A549 (cell line): ENCODE results near the gene FBXO5.

Experiments
- CHD4 ChIP-seq: fragments of 200-600 bp; sonication (generic); IDR thresholded peaks from 2 replicates; pipeline ENCODE4 v1.6.1; 2016; ENCODE audit warnings: antibody characterized with exemption, mild to moderate bottlenecking, borderline replicate concordance
- EP300 ChIP-seq, 2 experiments: fragments of >200 bp; sonication (Bioruptor Twin); formaldehyde crosslinking; IDR thresholded peaks; 2 replicates in 1 of 2; 3 replicates in 1 of 2; pipeline ENCODE4 v1.6.1; 2016 to 2017
- JUN ChIP-seq, 2 experiments: fragments of >200 bp; sonication (Bioruptor Twin); formaldehyde crosslinking; IDR thresholded peaks; 2 replicates in 1 of 2; 3 replicates in 1 of 2; pipeline ENCODE4 v1.6.1; 2016 to 2017
- MAZ ChIP-seq: fragments of 150-350 bp; IDR thresholded peaks from 2 replicates; pipeline ENCODE4 v1.6.1; 2014; ENCODE audit warnings: antibody characterized with exemption, low read depth, low read length, borderline replicate concordance
- POLR2A ChIP-seq: IDR thresholded peaks from 2 replicates; pipeline ENCODE4 v1.6.1; 2012; ENCODE audit warnings: mild to moderate bottlenecking, low read length
- RARB ChIP-seq: fragments of 250-450 bp; sonication (Bioruptor Pico); IDR thresholded peaks from 2 replicates; pipeline ENCODE4 v1.8.0; 2021; ENCODE audit warnings: mild to moderate bottlenecking, moderate library complexity
- RCOR1 ChIP-seq: fragments of 150-350 bp; IDR thresholded peaks from 2 replicates; pipeline ENCODE4 v1.6.1; 2014; ENCODE audit warnings: antibody characterized with exemption, low read length, low read depth
- ZFP36 ChIP-seq: fragments of 450-650 bp; IDR thresholded peaks from 2 replicates; pipeline ENCODE4 v1.6.1; 2014; ENCODE audit warnings: borderline replicate concordance; ENCODE audit not compliant: partially characterized antibody
- TF ChIP-seq, protein P1 (sequence below): fragments of >200 bp; sonication (Bioruptor Twin); formaldehyde crosslinking; IDR thresholded peaks from 3 replicates; pipeline ENCODE4 v1.5.1; 2016
- TF ChIP-seq, protein P2 (sequence below): IDR thresholded peaks from 2 replicates; pipeline ENCODE4 v1.6.1; 2012
- TF ChIP-seq, protein P3 (sequence below): fragments of 200-600 bp; sonication (generic); IDR thresholded peaks from 2 replicates; pipeline ENCODE4 v1.6.1; 2016; ENCODE audit warnings: antibody characterized with exemption, mild to moderate bottlenecking, moderate library complexity

DNA sequence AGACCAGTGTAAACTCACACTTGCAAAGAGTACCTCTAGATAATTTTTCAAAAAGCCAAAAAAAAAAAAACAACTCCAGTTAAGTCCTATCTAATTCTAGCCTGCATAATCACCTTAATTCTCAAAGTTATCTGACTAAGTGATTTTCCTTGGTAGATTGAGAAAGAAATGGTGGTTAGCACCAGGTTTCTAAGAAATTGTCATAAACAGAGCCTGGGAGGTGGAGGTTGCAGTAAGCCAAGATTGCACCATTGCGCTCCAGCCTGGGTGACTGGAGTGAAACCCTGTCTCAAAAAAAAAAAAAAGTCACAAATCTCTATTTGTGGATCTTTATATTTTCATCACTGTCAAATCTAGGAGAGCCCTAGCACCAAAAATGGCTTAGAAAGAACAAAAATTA lies 8.9 kb downstream of the FBXO5 start:
- TF ChIP-seq, protein P1, sequence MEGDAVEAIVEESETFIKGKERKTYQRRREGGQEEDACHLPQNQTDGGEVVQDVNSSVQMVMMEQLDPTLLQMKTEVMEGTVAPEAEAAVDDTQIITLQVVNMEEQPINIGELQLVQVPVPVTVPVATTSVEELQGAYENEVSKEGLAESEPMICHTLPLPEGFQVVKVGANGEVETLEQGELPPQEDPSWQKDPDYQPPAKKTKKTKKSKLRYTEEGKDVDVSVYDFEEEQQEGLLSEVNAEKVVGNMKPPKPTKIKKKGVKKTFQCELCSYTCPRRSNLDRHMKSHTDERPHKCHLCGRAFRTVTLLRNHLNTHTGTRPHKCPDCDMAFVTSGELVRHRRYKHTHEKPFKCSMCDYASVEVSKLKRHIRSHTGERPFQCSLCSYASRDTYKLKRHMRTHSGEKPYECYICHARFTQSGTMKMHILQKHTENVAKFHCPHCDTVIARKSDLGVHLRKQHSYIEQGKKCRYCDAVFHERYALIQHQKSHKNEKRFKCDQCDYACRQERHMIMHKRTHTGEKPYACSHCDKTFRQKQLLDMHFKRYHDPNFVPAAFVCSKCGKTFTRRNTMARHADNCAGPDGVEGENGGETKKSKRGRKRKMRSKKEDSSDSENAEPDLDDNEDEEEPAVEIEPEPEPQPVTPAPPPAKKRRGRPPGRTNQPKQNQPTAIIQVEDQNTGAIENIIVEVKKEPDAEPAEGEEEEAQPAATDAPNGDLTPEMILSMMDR = no peak
- TF ChIP-seq MAZ = no peak
- no peak for TF ChIP-seq ZFP36
- TF ChIP-seq CHD4 = no peak
- no peak for TF ChIP-seq JUN (IDR thresholded peaks at IDR 0.05)
- TF ChIP-seq RARB (CRISPR knock-in tag) = no peak
- TF ChIP-seq, protein P2, sequence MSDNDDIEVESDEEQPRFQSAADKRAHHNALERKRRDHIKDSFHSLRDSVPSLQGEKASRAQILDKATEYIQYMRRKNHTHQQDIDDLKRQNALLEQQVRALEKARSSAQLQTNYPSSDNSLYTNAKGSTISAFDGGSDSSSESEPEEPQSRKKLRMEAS = no peak
- TF ChIP-seq, protein P3, sequence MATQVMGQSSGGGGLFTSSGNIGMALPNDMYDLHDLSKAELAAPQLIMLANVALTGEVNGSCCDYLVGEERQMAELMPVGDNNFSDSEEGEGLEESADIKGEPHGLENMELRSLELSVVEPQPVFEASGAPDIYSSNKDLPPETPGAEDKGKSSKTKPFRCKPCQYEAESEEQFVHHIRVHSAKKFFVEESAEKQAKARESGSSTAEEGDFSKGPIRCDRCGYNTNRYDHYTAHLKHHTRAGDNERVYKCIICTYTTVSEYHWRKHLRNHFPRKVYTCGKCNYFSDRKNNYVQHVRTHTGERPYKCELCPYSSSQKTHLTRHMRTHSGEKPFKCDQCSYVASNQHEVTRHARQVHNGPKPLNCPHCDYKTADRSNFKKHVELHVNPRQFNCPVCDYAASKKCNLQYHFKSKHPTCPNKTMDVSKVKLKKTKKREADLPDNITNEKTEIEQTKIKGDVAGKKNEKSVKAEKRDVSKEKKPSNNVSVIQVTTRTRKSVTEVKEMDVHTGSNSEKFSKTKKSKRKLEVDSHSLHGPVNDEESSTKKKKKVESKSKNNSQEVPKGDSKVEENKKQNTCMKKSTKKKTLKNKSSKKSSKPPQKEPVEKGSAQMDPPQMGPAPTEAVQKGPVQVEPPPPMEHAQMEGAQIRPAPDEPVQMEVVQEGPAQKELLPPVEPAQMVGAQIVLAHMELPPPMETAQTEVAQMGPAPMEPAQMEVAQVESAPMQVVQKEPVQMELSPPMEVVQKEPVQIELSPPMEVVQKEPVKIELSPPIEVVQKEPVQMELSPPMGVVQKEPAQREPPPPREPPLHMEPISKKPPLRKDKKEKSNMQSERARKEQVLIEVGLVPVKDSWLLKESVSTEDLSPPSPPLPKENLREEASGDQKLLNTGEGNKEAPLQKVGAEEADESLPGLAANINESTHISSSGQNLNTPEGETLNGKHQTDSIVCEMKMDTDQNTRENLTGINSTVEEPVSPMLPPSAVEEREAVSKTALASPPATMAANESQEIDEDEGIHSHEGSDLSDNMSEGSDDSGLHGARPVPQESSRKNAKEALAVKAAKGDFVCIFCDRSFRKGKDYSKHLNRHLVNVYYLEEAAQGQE = no peak
- no peak for TF ChIP-seq EP300 (IDR thresholded peaks at IDR 0.05)
- no peak for TF ChIP-seq POLR2A
- TF ChIP-seq RCOR1 = no peak
